ES-I3 (cell line): Measurements from ENCODE around the gene GNG12.
"Not testable (repeated sequence)": the region's sequence is repeated elsewhere in the genome, so short reads cannot be mapped to it uniquely, and the experiment has no call there.

Experiments used
- H3K36me3 ChIP-seq: 2 replicates; pipeline ENCODE4 v1.6.1; 2013; ENCODE audit warnings: mild to moderate bottlenecking, low read length, control low read depth, moderate library complexity; ENCODE audit not compliant: insufficient read depth
- H3K4me1 ChIP-seq: 2 replicates; pipeline ENCODE4 v1.6.1; 2013; ENCODE audit warnings: mild to moderate bottlenecking, control low read depth, low read length; ENCODE audit not compliant: insufficient read depth
- H3K9ac ChIP-seq: 2 replicates; pipeline ENCODE4 v1.6.1; 2013; ENCODE audit warnings: low read depth, mild to moderate bottlenecking, low read length, moderate library complexity
- H3K9me3 ChIP-seq: 2 replicates; pipeline ENCODE4 v1.6.1; 2013; ENCODE audit warnings: mild to moderate bottlenecking, low read length, moderate library complexity; ENCODE audit not compliant: control insufficient read depth, insufficient read depth

Gene GNG12

DNA sequence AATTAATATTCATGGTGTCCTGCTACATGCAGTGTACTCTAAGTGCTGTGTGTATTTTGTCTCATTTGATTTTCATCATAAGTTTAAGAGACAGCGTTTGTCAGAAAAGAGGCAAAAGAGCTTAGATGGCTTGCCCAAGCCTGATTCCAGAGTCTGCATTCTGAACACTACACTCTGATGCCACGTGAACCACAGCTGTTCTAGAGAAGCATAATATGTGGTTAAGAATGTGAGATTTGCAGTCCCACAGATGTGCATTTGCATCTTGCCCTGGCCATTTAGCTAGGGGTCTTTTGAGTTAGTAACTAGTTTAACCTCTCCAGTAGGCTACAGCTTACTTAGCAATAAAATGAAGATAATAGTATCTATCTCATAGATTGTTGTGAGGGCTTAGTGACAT is 157.5 kb downstream of the GNG12 start:
- Histone ChIP-seq H3K36me3 (no peaks in the 10 kb centered on the region), H3K9ac (no peak overlapping the region), H3K9me3 (no peaks in the 10 kb centered on the region), H3K4me1 (no peaks in the 10 kb centered on the region; the same call in 1 of the 2 replicates)

DNA sequence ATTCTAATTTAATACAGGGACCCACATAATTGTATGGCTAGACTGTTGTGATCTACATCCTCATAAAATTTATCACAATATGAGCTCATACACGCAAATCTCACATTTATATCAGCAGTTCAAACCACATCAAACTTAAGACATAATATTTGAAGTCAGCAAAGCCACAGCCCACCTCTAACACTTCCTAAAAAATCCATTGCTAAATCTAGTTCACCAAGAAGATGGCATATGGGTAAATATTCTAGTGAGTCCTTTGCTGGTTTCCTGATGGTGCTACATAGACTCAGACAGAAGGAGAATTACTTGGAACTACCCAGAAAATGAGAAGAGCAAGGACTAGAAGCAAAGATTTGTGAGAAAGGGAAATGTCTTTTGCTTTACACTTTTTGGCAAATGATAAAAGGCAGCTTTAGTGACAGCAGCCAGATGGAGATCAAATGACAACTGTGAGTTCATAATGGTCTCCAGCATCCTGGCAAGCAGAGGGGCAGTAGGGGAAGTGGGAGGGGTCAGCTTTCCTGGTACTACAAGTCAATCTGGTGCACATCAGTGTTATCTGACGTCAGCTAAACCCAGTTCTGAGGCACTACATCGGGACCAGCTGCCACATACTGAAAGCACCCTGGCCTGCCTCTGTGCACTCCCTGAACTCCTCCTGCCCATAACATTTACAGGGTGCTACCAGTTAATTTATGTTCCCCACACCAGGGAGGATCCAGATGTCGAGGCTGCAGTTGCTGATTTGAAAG is 158.8 kb downstream of the GNG12 start:
- Histone ChIP-seq H3K4me1 (no peaks in the 10 kb centered on the region; the same call in 1 of the 2 replicates), H3K9ac (no peak overlapping the region), H3K36me3 (no peaks in the 10 kb centered on the region)

GRCh38 chr1:67673468-67674201 is 159.6 kb downstream of the GNG12 start:
- Histone ChIP-seq H3K9me3 (no peaks in the 10 kb centered on the region), H3K4me1 (no peaks in the 10 kb centered on the region; the same call in 1 of the 2 replicates), H3K9ac (no peak overlapping the region), H3K36me3 (no peaks in the 10 kb centered on the region)

More for the DNA sequence above, 158.8 kb downstream of the GNG12 start:
- H3K9me3 ChIP-seq: no peaks in the 10 kb centered on the region

DNA sequence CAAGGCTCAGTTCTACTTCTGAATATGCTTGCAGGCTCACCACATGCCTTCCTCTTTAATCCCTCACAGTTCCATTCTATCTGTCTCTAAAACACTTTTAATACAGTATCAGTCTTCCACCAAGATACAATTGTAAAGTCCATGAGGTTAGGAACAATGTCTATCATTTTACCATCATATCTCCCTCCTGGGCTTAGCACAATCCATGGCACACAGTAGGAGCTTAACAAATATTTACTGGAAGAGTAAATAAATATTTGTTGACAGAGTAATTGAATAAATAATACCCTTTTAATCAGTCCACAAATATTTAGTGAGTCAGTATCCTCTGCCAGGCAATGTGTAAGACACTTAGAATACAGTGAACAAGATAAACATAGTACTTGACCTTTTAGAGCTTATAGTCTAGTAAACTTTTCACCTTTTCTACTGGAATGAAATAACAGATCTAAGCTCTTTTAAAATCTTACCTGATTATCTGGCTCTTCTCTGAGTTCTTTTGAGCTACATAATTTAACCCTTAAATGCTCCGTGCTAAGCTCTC is 160.9 kb downstream of the GNG12 start:
- Histone ChIP-seq H3K9me3 (no peaks in the 10 kb centered on the region), H3K36me3 (no peaks in the 10 kb centered on the region), H3K4me1 (no peaks in the 10 kb centered on the region; the same call in 1 of the 2 replicates), H3K9ac (no peak overlapping the region)

DNA sequence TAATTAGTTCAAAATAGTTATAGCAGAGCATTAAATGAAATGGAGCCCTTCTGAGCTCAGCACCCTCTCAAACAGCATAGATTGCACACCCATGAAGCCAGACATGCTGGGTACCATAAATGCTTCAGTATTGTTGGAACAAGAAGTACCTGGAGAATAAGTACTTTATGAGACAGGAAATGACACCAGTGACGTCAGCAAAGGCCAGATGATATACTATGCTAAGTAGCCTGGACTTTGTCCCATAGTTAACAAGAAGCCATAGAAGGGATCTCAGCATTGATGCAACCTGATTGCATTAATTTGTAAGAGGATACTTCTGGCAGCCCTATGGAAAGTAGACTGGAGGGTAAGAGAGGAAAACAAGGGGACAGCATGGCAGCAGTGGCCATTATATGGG is 164.6 kb downstream of the GNG12 start:
- Histone ChIP-seq H3K9me3 (no peaks in the 10 kb centered on the region), H3K36me3 (no peaks in the 10 kb centered on the region), H3K9ac (no peak overlapping the region), H3K4me1 (no peaks in the 10 kb centered on the region)

DNA sequence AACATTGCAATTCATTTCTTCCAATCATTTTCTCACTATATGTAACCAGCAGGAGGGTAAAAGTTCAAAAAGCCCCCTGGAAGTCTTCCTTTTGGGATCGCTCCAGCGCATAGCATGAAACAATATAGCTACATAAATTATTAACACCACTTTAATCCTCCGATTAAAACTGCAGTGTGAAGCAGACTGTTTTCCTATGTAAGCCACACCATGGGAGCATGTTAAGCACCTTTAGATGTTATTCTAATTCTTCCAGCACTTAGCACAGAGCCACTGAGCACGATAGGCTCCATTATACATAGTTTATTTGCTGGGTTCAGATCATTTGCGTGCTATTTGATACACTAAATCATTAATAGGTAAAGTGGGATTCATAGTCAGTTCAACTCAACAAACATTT is 166.6 kb downstream of the GNG12 start:
- Histone ChIP-seq H3K9ac (no peak overlapping the region), H3K4me1 (no peaks in the 10 kb centered on the region), H3K9me3 (no peaks in the 10 kb centered on the region), H3K36me3 (no peaks in the 10 kb centered on the region)

DNA sequence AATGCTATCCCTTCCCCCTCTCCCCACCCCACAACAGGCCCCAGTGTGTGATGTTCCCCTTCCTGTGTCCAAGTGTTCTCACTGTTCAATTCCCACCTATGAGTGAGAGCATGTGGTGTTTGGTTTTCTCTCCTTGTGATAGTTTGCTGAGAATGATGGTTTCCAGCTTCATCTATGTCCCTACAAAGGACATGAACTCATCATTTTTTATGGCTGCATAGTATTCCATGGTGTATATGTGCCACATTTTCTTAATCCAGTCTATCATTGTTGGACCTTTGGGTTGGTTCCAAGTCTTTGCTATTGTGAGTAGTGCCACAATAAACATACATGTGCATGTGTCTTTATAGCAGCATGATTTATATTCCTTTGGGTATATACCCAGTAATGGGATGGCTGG is 168.0 kb downstream of the GNG12 start:
- not testable (repeated sequence) for H3K9ac ChIP-seq, H3K4me1 ChIP-seq, H3K36me3 ChIP-seq

GRCh38 chr1:67664048-67664447 is 169.2 kb downstream of the GNG12 start:
- Histone ChIP-seq H3K36me3 (no peaks in the 10 kb centered on the region), H3K9me3 (no peaks in the 10 kb centered on the region), H3K4me1 (no peaks in the 10 kb centered on the region), H3K9ac (no peak overlapping the region)

More for the DNA sequence above, 168.0 kb downstream of the GNG12 start:
- H3K9me3 ChIP-seq: not testable (repeated sequence)

DNA sequence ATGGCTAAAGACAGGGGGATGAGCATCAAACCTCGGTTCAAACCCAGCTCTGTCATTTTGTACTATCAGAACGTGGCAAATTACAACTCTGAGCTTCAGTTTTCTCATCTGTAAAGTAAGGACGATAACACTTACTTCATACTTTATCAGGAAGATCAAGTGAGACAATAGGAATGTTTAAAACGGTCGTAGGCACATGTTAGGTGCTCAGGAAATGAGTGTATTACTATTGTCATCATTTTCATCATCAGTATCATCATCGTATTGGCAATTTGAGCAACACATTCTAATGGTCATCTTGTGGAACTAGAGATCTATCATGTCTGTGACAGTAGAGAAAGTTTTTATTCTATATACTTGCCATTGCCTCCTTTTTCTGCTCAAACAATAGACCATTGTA is 170.4 kb downstream of the GNG12 start:
- no peaks in the 10 kb centered on the region for H3K9me3 ChIP-seq
- no peaks in the 10 kb centered on the region for H3K4me1 ChIP-seq
- H3K36me3 ChIP-seq: no peaks in the 10 kb centered on the region
- H3K9ac ChIP-seq: no peak overlapping the region

DNA sequence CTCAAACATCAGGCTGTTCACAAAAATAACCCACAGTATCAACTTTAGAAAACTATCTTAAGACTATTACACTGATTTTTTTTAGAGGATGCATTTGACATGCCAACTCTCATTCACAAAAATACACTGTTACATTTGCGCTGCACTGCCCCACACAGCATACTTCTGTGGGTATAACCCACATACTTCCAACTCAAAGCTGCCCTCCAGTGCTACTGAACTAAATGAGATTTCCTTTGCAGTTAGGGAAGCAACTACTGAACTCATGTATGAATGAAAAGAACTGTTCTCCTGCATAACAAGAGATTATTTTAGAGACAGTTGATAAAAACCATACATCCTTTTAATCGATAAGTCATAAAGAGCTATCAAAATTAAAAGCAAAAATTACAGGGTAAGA is 174.0 kb downstream of the GNG12 start:
- no peaks in the 10 kb centered on the region for H3K9me3 ChIP-seq
- H3K36me3 ChIP-seq: no peaks in the 10 kb centered on the region
- no peaks in the 10 kb centered on the region for H3K4me1 ChIP-seq
- no peak overlapping the region for H3K9ac ChIP-seq

DNA sequence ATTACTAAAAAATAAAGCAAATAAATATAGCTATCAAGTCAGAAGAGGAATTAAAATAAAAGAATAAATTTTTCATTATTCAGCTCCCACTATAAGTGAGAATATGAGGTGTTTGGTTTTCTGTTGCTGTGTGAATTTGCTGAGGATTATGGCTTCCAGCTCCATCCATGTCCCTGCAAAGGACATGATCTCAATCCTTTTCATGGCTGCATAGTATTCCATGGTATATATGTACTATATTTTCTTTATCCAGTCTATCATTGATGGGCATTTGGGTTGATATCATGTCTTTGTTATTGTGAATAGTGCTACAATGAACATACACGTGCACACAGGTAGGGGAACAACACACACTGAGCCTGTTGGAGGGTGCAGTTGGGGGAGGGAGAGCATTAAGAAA is 176.1 kb downstream of the GNG12 start:
- H3K4me1 ChIP-seq, H3K9ac ChIP-seq, H3K9me3 ChIP-seq, H3K36me3 ChIP-seq: not testable (repeated sequence)

GRCh38 chr1:67655581-67655980 is 177.7 kb downstream of the GNG12 start:
- H3K9me3 ChIP-seq: no peaks in the 10 kb centered on the region
- H3K36me3 ChIP-seq: no peaks in the 10 kb centered on the region
- H3K4me1 ChIP-seq: 0 out of 2 replicates have a peak, but pooled peaks cover 4% of the 10 kb centered on the region
- H3K9ac ChIP-seq: no peak overlapping the region

DNA sequence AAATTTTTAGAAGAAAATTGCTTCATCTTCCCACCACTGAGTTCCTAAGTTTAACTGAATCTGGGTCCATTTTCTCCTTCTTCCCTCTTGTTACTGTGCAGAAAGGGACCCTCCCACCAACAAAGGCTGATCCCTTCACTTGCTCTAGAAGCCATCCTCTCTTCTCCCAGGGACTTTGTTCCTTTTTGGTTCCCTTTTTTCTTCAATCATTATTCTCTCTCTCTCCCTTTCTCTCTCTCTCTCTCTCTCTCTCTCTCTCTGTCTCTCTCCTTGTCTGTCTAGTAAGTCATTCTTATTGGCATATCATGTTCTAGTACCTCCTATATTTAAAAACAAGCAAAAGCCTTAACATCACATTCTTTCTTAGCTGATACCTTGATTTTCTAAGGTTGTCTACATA is 180.0 kb downstream of the GNG12 start:
- no peaks in the 10 kb centered on the region for H3K36me3 ChIP-seq
- H3K9ac ChIP-seq: no peak overlapping the region
- H3K4me1 ChIP-seq: 0 out of 2 replicates have a peak, but pooled peaks cover 4% of the 10 kb centered on the region
- H3K9me3 ChIP-seq: no peaks in the 10 kb centered on the region

- Histone ChIP-seq H3K4me1 (0 out of 2 replicates have a peak, but pooled peaks cover 4% of the 10 kb centered on the region), H3K9ac (no peak overlapping the region), H3K36me3 (no peaks in the 10 kb centered on the region), H3K9me3 (no peaks in the 10 kb centered on the region)
Measured at GRCh38 chr1:67652800-67653199, 180.5 kb downstream of the GNG12 start.
